Lower leg skin (tissue), 3 donors: Measurements from ENCODE around the gene DGCR2.

Experiments used
- POLR2A ChIP-seq, 2 donors: fragments of 450-650 bp; IDR thresholded peaks; one replicate each; pipeline ENCODE4 v1.6.1; 2016 to 2017; ENCODE audit warnings: antibody characterized with exemption in 2 of 2, mild to moderate bottlenecking in 1 of 2, moderate library complexity in 1 of 2
- TF ChIP-seq, protein P1 (sequence below), 3 donors: fragments of 450-650 bp; IDR thresholded peaks; one replicate each; pipeline ENCODE4 v1.5.1; 2016; ENCODE audit warnings: antibody characterized with exemption in 3 of 3, mild to moderate bottlenecking in 3 of 3, moderate library complexity in 2 of 3

DNA sequence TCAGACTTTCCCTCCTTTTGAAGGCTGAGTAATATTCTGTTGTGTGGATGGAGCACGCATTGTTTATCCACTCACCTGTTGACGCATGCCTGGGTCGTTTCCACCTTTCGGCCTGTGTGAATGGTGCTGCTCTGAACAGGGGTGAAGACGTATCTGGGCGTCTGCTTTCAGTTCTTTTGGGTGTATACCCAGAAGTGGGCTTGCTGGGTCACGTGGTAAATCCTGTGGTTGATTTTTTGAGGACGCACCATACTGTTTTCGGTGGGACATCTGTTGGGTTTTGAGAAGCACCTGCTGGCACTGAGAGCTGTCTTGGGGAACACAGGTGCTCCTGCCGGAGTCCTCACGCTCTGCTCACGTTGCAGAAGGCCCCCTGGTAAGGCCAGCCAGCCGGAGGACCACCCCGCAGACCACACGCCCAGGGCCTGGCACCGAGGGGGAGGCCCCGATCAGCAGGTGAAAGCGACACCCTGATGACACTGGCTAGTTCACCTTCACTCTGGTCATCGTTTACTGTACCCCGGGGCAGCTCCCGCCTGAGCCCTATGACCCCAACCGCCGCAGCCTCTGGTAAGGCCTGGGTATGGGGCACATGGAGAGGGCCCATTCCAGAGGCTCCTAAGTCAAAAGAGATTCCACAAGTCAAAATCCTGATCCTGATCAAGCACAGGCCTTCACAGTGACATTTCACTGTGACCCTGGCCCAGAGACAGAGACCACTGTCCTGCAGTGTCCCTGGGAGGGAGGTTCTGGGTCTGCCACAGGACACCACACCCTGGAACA lies 131.7 kb downstream of the DGCR2 start:
- TF ChIP-seq, protein P1, sequence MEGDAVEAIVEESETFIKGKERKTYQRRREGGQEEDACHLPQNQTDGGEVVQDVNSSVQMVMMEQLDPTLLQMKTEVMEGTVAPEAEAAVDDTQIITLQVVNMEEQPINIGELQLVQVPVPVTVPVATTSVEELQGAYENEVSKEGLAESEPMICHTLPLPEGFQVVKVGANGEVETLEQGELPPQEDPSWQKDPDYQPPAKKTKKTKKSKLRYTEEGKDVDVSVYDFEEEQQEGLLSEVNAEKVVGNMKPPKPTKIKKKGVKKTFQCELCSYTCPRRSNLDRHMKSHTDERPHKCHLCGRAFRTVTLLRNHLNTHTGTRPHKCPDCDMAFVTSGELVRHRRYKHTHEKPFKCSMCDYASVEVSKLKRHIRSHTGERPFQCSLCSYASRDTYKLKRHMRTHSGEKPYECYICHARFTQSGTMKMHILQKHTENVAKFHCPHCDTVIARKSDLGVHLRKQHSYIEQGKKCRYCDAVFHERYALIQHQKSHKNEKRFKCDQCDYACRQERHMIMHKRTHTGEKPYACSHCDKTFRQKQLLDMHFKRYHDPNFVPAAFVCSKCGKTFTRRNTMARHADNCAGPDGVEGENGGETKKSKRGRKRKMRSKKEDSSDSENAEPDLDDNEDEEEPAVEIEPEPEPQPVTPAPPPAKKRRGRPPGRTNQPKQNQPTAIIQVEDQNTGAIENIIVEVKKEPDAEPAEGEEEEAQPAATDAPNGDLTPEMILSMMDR (IDR thresholded peaks at IDR 0.05): no peak
- no peak for TF ChIP-seq POLR2A (IDR thresholded peaks at IDR 0.05)
